Measurements from ENCODE around the gene SPATA21. TPM values are rescaled to one million over a fixed set of nuclear protein-coding genes. Genes with fewer than 3 reads are reported as not detected.

SPATA21 gene
- total RNA-seq, 1 donor from 2014 or later = not detected

GRCh38 chr1:16446116-16446515 lies 8.9 kb upstream of the SPATA21 start:
- no peak overlapping the region for H3K4me3 ChIP-seq
- no peaks in the 10 kb centered on the region for H3K9me3 ChIP-seq
- peaks cover 3 to 23% of the 10 kb centered on the region in 2 donors for H3K4me1 ChIP-seq
- H3K27me3 ChIP-seq = no peaks in the 10 kb centered on the region
- intact Hi-C loops (cut with DNase I) = no loop called here
- H3K36me3 ChIP-seq = peaks cover 55 to 79% of the 10 kb centered on the region in 2 donors
- no peak for DNase-seq (ENCODE audit: low spot score in 2 of 2)
- H3K27ac ChIP-seq = no peak overlapping the region
- no peak for TF ChIP-seq CTCF (IDR thresholded peaks at IDR 0.05)

GRCh38 chr1:16445052-16445451 lies 7.8 kb upstream of the SPATA21 start:
- intact Hi-C loops (cut with DNase I) = no loop called here
- no peak for TF ChIP-seq CTCF (IDR thresholded peaks at IDR 0.05)
- H3K36me3 ChIP-seq = peaks cover 46 to 69% of the 10 kb centered on the region in 2 donors

GRCh38 chr1:16443975-16444770 lies 6.9 kb upstream of the SPATA21 start:
- H3K9me3 ChIP-seq = no peaks in the 10 kb centered on the region
- H3K4me3 ChIP-seq = no peak overlapping the region
- H3K36me3 ChIP-seq = peaks cover 38 to 61% of the 10 kb centered on the region in 2 donors
- H3K27me3 ChIP-seq = no peaks in the 10 kb centered on the region
- no peak overlapping the region for H3K27ac ChIP-seq
- DNase-seq (ENCODE audit: low spot score in 2 of 2) = no peak
- peaks cover 4 to 24% of the 10 kb centered on the region in 2 donors for H3K4me1 ChIP-seq
- intact Hi-C loops (cut with DNase I) = no loop called here
- TF ChIP-seq CTCF (IDR thresholded peaks at IDR 0.05) = no peak

More at GRCh38 chr1:16445052-16445451, 7.8 kb upstream of the SPATA21 start:
- DNase-seq (ENCODE audit: low spot score in 2 of 2) = no peak
- no peaks in the 10 kb centered on the region for H3K9me3 ChIP-seq
- H3K4me3 ChIP-seq = no peak overlapping the region
- H3K27ac ChIP-seq = no peak overlapping the region
- peaks cover 4 to 24% of the 10 kb centered on the region in 2 donors for H3K4me1 ChIP-seq
- no peaks in the 10 kb centered on the region for H3K27me3 ChIP-seq

- no peak for DNase-seq (ENCODE audit: low spot score in 2 of 2)
- H3K27me3 ChIP-seq = no peaks in the 10 kb centered on the region
- H3K9me3 ChIP-seq = no peaks in the 10 kb centered on the region
- no peak for TF ChIP-seq CTCF (IDR thresholded peaks at IDR 0.05)
- intact Hi-C loops (cut with DNase I) = no loop called here
- peaks cover 26 to 49% of the 10 kb centered on the region in 2 donors for H3K36me3 ChIP-seq
- no peak overlapping the region for H3K27ac ChIP-seq
- no peak overlapping the region for H3K4me3 ChIP-seq
- peaks cover 4 to 24% of the 10 kb centered on the region in 2 donors for H3K4me1 ChIP-seq
Observed at GRCh38 chr1:16442941-16443340, 5.7 kb upstream of the SPATA21 start.

- Histone ChIP-seq H3K27me3 (no peaks in the 10 kb centered on the region), H3K4me1 (peaks cover 4 to 24% of the 10 kb centered on the region in 2 donors), H3K4me3 (no peak overlapping the region), H3K36me3 (peaks cover 23 to 42% of the 10 kb centered on the region in 2 donors), H3K9me3 (no peaks in the 10 kb centered on the region), H3K27ac (no peak overlapping the region)
- intact Hi-C loops (cut with DNase I) = no loop called here
- no peak for DNase-seq (ENCODE audit: low spot score in 2 of 2)
- TF ChIP-seq CTCF (IDR thresholded peaks at IDR 0.05) = no peak
Observed at GRCh38 chr1:16442265-16442664, 5.0 kb upstream of the SPATA21 start.
